GM23248 (cell line): Measurements from ENCODE around the gene RALBP1.

ENCODE experiments used
- EZH2 ChIP-seq: fragments of 200-600 bp; sonication (generic); IDR thresholded peaks from 2 replicates; pipeline ENCODE4 v1.6.1; 2018; ENCODE audit warnings: antibody characterized with exemption, mild to moderate bottlenecking; ENCODE audit not compliant: insufficient read depth, poor library complexity, severe bottlenecking
- EZH2phosphoT487 ChIP-seq: fragments of 200-600 bp; sonication (generic); IDR thresholded peaks from 2 replicates; pipeline ENCODE4 v1.6.1; 2018; ENCODE audit warnings: antibody characterized with exemption, moderate library complexity, mild to moderate bottlenecking, low read depth; ENCODE audit not compliant: insufficient read depth

DNA sequence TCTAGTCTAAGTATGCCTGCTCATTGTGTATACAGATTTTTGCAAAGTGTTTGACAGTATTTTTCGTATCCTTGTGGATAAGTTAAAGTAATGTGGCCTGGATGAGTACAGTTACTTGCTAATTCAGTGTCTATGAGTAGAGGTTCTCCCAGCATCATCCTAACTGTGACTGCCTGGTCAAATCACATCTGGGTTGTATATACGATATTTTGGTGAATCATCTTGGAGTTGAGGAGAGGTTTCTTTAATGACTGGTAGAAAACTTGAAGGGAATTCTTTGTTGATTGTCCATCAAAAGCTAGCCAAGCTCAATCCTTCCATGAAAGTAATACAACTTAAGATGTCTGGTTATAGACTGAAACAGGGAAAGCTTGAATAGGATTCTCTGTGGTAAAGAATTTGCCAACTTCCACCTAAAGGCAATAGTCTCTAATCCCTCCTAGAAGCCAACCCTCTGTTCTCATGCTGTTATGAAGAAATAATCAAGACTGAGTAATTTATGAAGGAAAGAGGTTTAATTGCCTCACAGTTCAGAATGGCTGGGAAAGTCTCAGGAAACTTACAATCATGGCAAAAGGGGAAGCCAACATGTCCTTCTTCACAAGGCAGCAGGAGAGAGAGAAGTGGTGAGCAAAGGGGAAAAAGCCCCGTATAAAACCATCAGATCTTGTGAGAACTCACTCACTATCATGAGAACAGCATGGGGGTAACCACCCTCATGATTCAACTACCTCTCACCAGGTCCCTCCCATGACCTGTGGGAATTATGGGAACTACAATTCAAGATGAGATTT lies 19.4 kb upstream of the RALBP1 start:
- no peak for TF ChIP-seq EZH2
- no peak for TF ChIP-seq EZH2phosphoT487
